ENCODE measurements around the gene SDR42E1.

The SDR42E1 gene

DNA sequence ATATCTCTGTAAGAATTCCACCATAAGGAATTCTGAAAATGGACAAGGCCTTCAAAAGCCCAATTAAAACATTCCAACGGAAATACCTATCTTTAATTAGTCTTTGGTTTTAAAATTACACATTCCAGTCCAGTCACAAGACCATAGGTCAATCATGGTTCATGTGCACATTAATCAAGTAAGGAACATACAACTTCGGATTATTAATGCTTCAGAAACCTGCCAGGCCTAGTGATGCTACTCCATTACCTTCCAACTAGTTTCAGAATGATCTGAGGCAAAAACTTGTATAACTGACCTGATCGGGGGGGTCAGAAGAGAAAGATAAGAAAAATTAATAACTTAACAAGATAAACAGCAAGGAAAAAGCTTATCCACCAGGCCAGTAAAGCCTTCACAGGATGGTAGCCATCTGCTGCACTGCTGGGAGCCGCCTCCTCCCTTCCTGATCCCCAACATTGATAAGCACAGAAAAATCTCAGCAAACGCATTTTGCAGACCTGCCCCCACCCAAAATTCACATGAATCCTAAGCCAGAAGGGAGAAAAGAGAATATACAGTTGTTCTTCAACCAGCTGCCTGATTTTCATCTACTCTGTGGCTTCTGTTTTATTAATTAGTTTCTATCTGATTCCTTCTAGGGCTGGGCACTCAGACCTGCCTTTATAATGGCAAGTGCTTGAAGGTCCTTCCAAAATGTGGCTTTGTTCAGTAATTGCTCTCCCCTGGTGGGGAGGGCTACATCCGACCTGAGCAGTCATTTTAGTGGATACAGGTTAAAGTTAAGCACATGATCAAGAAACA, 6.0 kb downstream of the SDR42E1 start:
- no peak overlapping the region for H3K27ac ChIP-seq (ENCODE audit: low read depth, low read length)
- no peak overlapping the region for H2AFZ ChIP-seq (ENCODE audit: low read length, unreplicated experiment)
- H3K27me3 ChIP-seq (ENCODE audit: insufficient read depth, low read length) = no peaks in the 10 kb centered on the region
- no peaks in the 10 kb centered on the region for H3K79me2 ChIP-seq (ENCODE audit: control insufficient read depth, insufficient read depth, low read length, unreplicated experiment)
- H3K4me1 ChIP-seq (ENCODE audit: control insufficient read depth, insufficient read depth, low read length, unreplicated experiment) = no peaks in the 10 kb centered on the region
- H3K36me3 ChIP-seq (ENCODE audit: insufficient read depth, low read length) = no peaks in the 10 kb centered on the region
- H3K4me3 ChIP-seq (ENCODE audit: low read depth, low read length) = no peak overlapping the region

- Histone ChIP-seq H3K79me2 (ENCODE audit: control insufficient read depth, insufficient read depth, low read length, unreplicated experiment) (no peaks in the 10 kb centered on the region), H3K36me3 (ENCODE audit: insufficient read depth, low read length) (no peaks in the 10 kb centered on the region), H3K27me3 (ENCODE audit: insufficient read depth, low read length) (no peaks in the 10 kb centered on the region), H3K4me3 (ENCODE audit: low read depth, low read length) (no peak overlapping the region), H3K27ac (ENCODE audit: low read depth, low read length) (no peak overlapping the region), H3K4me1 (ENCODE audit: control insufficient read depth, insufficient read depth, low read length, unreplicated experiment) (no peaks in the 10 kb centered on the region), H2AFZ (ENCODE audit: low read length, unreplicated experiment) (no peak overlapping the region)
These were observed 6.7 kb downstream of the SDR42E1 start for GRCh38 chr16:82004601-82005000.

- no peaks in the 10 kb centered on the region for H3K36me3 ChIP-seq (ENCODE audit: insufficient read depth, low read length)
- H2AFZ ChIP-seq (ENCODE audit: low read length, unreplicated experiment) = no peak overlapping the region
- H3K27ac ChIP-seq (ENCODE audit: low read depth, low read length) = no peak overlapping the region
- no peaks in the 10 kb centered on the region for H3K27me3 ChIP-seq (ENCODE audit: insufficient read depth, low read length)
- peaks cover 4% of the 10 kb centered on the region for H3K4me1 ChIP-seq (ENCODE audit: control insufficient read depth, insufficient read depth, low read length, unreplicated experiment)
- no peaks in the 10 kb centered on the region for H3K79me2 ChIP-seq (ENCODE audit: control insufficient read depth, insufficient read depth, low read length, unreplicated experiment)
- H3K4me3 ChIP-seq (ENCODE audit: low read depth, low read length) = no peak overlapping the region
These were observed 8.4 kb downstream of the SDR42E1 start for GRCh38 chr16:82002831-82003230.

GRCh38 chr16:81997738-81998137, 13.5 kb downstream of the SDR42E1 start:
- peak overlapping the region; percentile 84 for H3K27ac ChIP-seq (ENCODE audit: low read depth, low read length)

DNA sequence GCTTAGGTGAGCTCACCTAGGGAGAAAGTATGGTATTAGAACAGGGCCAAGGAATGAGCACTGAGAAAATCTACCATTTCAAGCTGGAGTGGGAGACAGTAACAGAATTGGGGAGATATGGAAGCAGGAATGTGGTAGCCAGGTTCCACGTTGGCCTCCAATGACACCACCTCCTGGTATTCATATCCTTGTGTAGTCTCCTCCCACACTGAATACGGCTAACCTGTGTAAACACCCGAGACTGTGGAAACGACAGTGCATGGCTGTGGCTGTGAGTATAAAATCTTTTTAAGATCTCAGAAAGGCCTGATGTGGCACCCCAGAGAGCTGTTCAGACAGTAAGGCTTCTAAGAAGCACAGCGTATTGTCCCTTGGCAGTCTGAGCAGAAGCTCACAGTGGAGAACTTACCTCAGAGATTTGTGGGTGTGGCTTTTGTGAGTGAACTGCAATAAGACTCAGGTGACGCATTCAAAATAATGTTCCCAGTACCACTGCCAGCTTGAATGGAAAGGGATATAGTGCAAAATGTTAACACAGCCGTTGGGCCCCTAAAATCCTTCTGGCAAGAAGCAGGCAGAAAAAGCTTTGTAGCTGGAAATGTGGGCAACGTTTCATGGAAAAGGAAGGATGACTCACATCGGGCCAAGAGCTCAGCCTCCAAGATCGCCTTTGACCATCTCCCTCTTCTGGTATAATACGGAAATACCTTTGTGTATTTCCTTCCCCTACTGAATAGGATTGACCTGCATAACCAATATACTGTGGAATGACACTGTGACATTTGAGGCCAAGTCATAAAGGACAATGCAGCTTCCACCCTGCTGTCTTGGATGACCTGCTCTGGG, 14.4 kb downstream of the SDR42E1 start:
- Histone ChIP-seq H3K4me3 (ENCODE audit: low read depth, low read length) (peak overlapping the region; percentile 50), H3K79me2 (ENCODE audit: control insufficient read depth, insufficient read depth, low read length, unreplicated experiment) (no peaks in the 10 kb centered on the region), H2AFZ (ENCODE audit: low read length, unreplicated experiment) (no peak overlapping the region), H3K27ac (ENCODE audit: low read depth, low read length) (peak overlapping the region; percentile 84), H3K36me3 (ENCODE audit: insufficient read depth, low read length) (no peaks in the 10 kb centered on the region), H3K27me3 (ENCODE audit: insufficient read depth, low read length) (peaks cover 7% of the 10 kb centered on the region; the same call in 1 of the 2 replicates), H3K4me1 (ENCODE audit: control insufficient read depth, insufficient read depth, low read length, unreplicated experiment) (peaks cover 26% of the 10 kb centered on the region)

More at GRCh38 chr16:81997738-81998137, 13.5 kb downstream of the SDR42E1 start:
- Histone ChIP-seq H3K36me3 (ENCODE audit: insufficient read depth, low read length) (no peaks in the 10 kb centered on the region), H3K4me1 (ENCODE audit: control insufficient read depth, insufficient read depth, low read length, unreplicated experiment) (peaks cover 26% of the 10 kb centered on the region), H3K27me3 (ENCODE audit: insufficient read depth, low read length) (peaks cover 5% of the 10 kb centered on the region; the same call in 1 of the 2 replicates), H3K79me2 (ENCODE audit: control insufficient read depth, insufficient read depth, low read length, unreplicated experiment) (no peaks in the 10 kb centered on the region), H2AFZ (ENCODE audit: low read length, unreplicated experiment) (no peak overlapping the region), H3K4me3 (ENCODE audit: low read depth, low read length) (peak overlapping the region; percentile 50; the same call in 1 of the 2 replicates)

GRCh38 chr16:81995651-81996050, 15.6 kb downstream of the SDR42E1 start:
- H3K27ac ChIP-seq (ENCODE audit: low read depth, low read length) = peak overlapping the region; percentile 30; the same call in 1 of the 2 replicates
- peaks cover 10% of the 10 kb centered on the region; the same call in 1 of the 2 replicates for H3K27me3 ChIP-seq (ENCODE audit: insufficient read depth, low read length)
- H2AFZ ChIP-seq (ENCODE audit: low read length, unreplicated experiment) = no peak overlapping the region
- H3K36me3 ChIP-seq (ENCODE audit: insufficient read depth, low read length) = no peaks in the 10 kb centered on the region
- no peaks in the 10 kb centered on the region for H3K79me2 ChIP-seq (ENCODE audit: control insufficient read depth, insufficient read depth, low read length, unreplicated experiment)
- H3K4me3 ChIP-seq (ENCODE audit: low read depth, low read length) = no peak overlapping the region
- peaks cover 26% of the 10 kb centered on the region for H3K4me1 ChIP-seq (ENCODE audit: control insufficient read depth, insufficient read depth, low read length, unreplicated experiment)

GRCh38 chr16:81994485-81994884, 16.8 kb downstream of the SDR42E1 start:
- Histone ChIP-seq H3K27ac (ENCODE audit: low read depth, low read length) (no peak overlapping the region), H3K27me3 (ENCODE audit: insufficient read depth, low read length) (peaks cover 13% of the 10 kb centered on the region; the same call in 1 of the 2 replicates), H3K36me3 (ENCODE audit: insufficient read depth, low read length) (no peaks in the 10 kb centered on the region), H3K4me1 (ENCODE audit: control insufficient read depth, insufficient read depth, low read length, unreplicated experiment) (peaks cover 26% of the 10 kb centered on the region), H3K79me2 (ENCODE audit: control insufficient read depth, insufficient read depth, low read length, unreplicated experiment) (no peaks in the 10 kb centered on the region), H3K4me3 (ENCODE audit: low read depth, low read length) (no peak overlapping the region), H2AFZ (ENCODE audit: low read length, unreplicated experiment) (no peak overlapping the region)

- H3K27ac ChIP-seq (ENCODE audit: low read depth, low read length) = no peak overlapping the region
- no peaks in the 10 kb centered on the region for H3K79me2 ChIP-seq (ENCODE audit: control insufficient read depth, insufficient read depth, low read length, unreplicated experiment)
- H2AFZ ChIP-seq (ENCODE audit: low read length, unreplicated experiment) = no peak overlapping the region
- H3K4me3 ChIP-seq (ENCODE audit: low read depth, low read length) = no peak overlapping the region
- peaks cover 19% of the 10 kb centered on the region; the same call in 1 of the 2 replicates for H3K27me3 ChIP-seq (ENCODE audit: insufficient read depth, low read length)
- peaks cover 21% of the 10 kb centered on the region for H3K4me1 ChIP-seq (ENCODE audit: control insufficient read depth, insufficient read depth, low read length, unreplicated experiment)
- H3K36me3 ChIP-seq (ENCODE audit: insufficient read depth, low read length) = no peaks in the 10 kb centered on the region
These were observed 18.4 kb downstream of the SDR42E1 start for GRCh38 chr16:81992859-81993258.

- H3K4me1 ChIP-seq (ENCODE audit: control insufficient read depth, insufficient read depth, low read length, unreplicated experiment) = no peaks in the 10 kb centered on the region
- no peak overlapping the region for H2AFZ ChIP-seq (ENCODE audit: low read length, unreplicated experiment)
- H3K4me3 ChIP-seq (ENCODE audit: low read depth, low read length) = no peak overlapping the region
- H3K27me3 ChIP-seq (ENCODE audit: insufficient read depth, low read length) = peaks cover 31% of the 10 kb centered on the region; the same call in 1 of the 2 replicates
- no peak overlapping the region for H3K27ac ChIP-seq (ENCODE audit: low read depth, low read length)
- H3K79me2 ChIP-seq (ENCODE audit: control insufficient read depth, insufficient read depth, low read length, unreplicated experiment) = no peaks in the 10 kb centered on the region
- H3K36me3 ChIP-seq (ENCODE audit: insufficient read depth, low read length) = no peaks in the 10 kb centered on the region
These were observed 23.6 kb downstream of the SDR42E1 start for GRCh38 chr16:81987706-81988105.

GRCh38 chr16:81987121-81987520, 24.1 kb downstream of the SDR42E1 start:
- no peak overlapping the region for H3K4me3 ChIP-seq (ENCODE audit: low read depth, low read length)
- H3K4me1 ChIP-seq (ENCODE audit: control insufficient read depth, insufficient read depth, low read length, unreplicated experiment) = no peaks in the 10 kb centered on the region
- no peaks in the 10 kb centered on the region for H3K36me3 ChIP-seq (ENCODE audit: insufficient read depth, low read length)
- no peak overlapping the region for H3K27ac ChIP-seq (ENCODE audit: low read depth, low read length)
- H3K79me2 ChIP-seq (ENCODE audit: control insufficient read depth, insufficient read depth, low read length, unreplicated experiment) = no peaks in the 10 kb centered on the region
- no peak overlapping the region for H2AFZ ChIP-seq (ENCODE audit: low read length, unreplicated experiment)
- peaks cover 33% of the 10 kb centered on the region; the same call in 1 of the 2 replicates for H3K27me3 ChIP-seq (ENCODE audit: insufficient read depth, low read length)

Measured in ACC112 (cell line).